Measurements from ENCODE around the gene TBCC.
"Not testable (repeated sequence)": the region's sequence is repeated elsewhere in the genome, so short reads cannot be mapped to it uniquely, and the experiment has no call there.

Gene TBCC

GRCh38 chr6:42781546-42781795, 35.6 kb upstream of the TBCC start:
- Histone ChIP-seq H3K9ac (ENCODE audit: low read length) (peak overlapping the region; percentile 95), H3K4me3 (ENCODE audit: insufficient read depth, low read length, poor library complexity, severe bottlenecking) (peak overlapping the region; percentile 72), H2AFZ (ENCODE audit: low read depth, low read length, severe bottlenecking) (no peak overlapping the region), H3K27ac (ENCODE audit: low read depth, low read length) (peak overlapping the region; percentile 92), H3K9me3 (ENCODE audit: insufficient read depth, low read length) (no peaks in the 10 kb centered on the region), H3F3A (ENCODE audit: insufficient read depth) (peaks cover 77% of the 10 kb centered on the region), H3K27me3 (ENCODE audit: low read length) (no peaks in the 10 kb centered on the region), H3K9me2 (replicated peaks; ENCODE audit: insufficient read depth, low read length) (no peaks in the 10 kb centered on the region), H3K36me3 (ENCODE audit: low read length) (peaks cover 4% of the 10 kb centered on the region; the same call in 1 of the 2 replicates), H4K20me1 (ENCODE audit: low read depth, low read length) (no peaks in the 10 kb centered on the region), H3K79me2 (ENCODE audit: insufficient read depth, low read length) (peaks cover 47% of the 10 kb centered on the region), H3K4me2 (ENCODE audit: low read depth, low read length, poor library complexity, severe bottlenecking) (peak overlapping the region; percentile 99)
- TF ChIP-seq CTCF (IDR thresholded peaks at IDR 0.05; ENCODE audit: insufficient read depth, low read length, poor library complexity, severe bottlenecking) (no peak), EZH2phosphoT487 (conservative IDR thresholded peaks at IDR 0.05; ENCODE audit: low read length) (no peak)

GRCh38 chr6:42779521-42779920, 33.6 kb upstream of the TBCC start:
- Histone ChIP-seq H3K27me3 (ENCODE audit: low read length) (no peaks in the 10 kb centered on the region), H2AFZ (ENCODE audit: low read depth, low read length, severe bottlenecking) (peak overlapping the region; percentile 22), H3K27ac (ENCODE audit: low read depth, low read length) (peak overlapping the region; percentile 92), H3K9ac (ENCODE audit: low read length) (peak overlapping the region; percentile 48), H3K79me2 (ENCODE audit: insufficient read depth, low read length) (peaks cover 27% of the 10 kb centered on the region), H3K4me2 (ENCODE audit: low read depth, low read length, poor library complexity, severe bottlenecking) (peak overlapping the region; percentile 99), H3K36me3 (ENCODE audit: low read length) (peaks cover 4% of the 10 kb centered on the region; the same call in 1 of the 2 replicates), H4K20me1 (ENCODE audit: low read depth, low read length) (no peaks in the 10 kb centered on the region), H3K4me3 (ENCODE audit: insufficient read depth, low read length, poor library complexity, severe bottlenecking) (peak overlapping the region; percentile 30), H3F3A (ENCODE audit: insufficient read depth) (peaks cover 76% of the 10 kb centered on the region), H3K9me2 (replicated peaks; ENCODE audit: insufficient read depth, low read length) (no peaks in the 10 kb centered on the region), H3K9me3 (ENCODE audit: insufficient read depth, low read length) (no peaks in the 10 kb centered on the region)
- no peak for TF ChIP-seq EZH2phosphoT487 (conservative IDR thresholded peaks at IDR 0.05; ENCODE audit: low read length)

GRCh38 chr6:42778122-42778521, 32.2 kb upstream of the TBCC start:
- TF ChIP-seq CTCF (IDR thresholded peaks at IDR 0.05; ENCODE audit: insufficient read depth, low read length, poor library complexity, severe bottlenecking) = no peak
- no peak for TF ChIP-seq EZH2phosphoT487 (conservative IDR thresholded peaks at IDR 0.05; ENCODE audit: low read length)
- H3F3A ChIP-seq (ENCODE audit: insufficient read depth) = peaks cover 76% of the 10 kb centered on the region
- H3K4me3 ChIP-seq (ENCODE audit: insufficient read depth, low read length, poor library complexity, severe bottlenecking) = peak overlapping the region; percentile 31
- no peaks in the 10 kb centered on the region for H3K27me3 ChIP-seq (ENCODE audit: low read length)
- H3K36me3 ChIP-seq (ENCODE audit: low read length) = no peaks in the 10 kb centered on the region
- H3K9ac ChIP-seq (ENCODE audit: low read length) = peak overlapping the region; percentile 48
- peaks cover 13% of the 10 kb centered on the region for H3K79me2 ChIP-seq (ENCODE audit: insufficient read depth, low read length)
- peak overlapping the region; percentile 99 for H3K4me2 ChIP-seq (ENCODE audit: low read depth, low read length, poor library complexity, severe bottlenecking)
- H3K27ac ChIP-seq (ENCODE audit: low read depth, low read length) = peak overlapping the region; percentile 92
- no peaks in the 10 kb centered on the region for H4K20me1 ChIP-seq (ENCODE audit: low read depth, low read length)
- no peaks in the 10 kb centered on the region for H3K9me2 ChIP-seq (replicated peaks; ENCODE audit: insufficient read depth, low read length)
- H3K9me3 ChIP-seq (ENCODE audit: insufficient read depth, low read length) = no peaks in the 10 kb centered on the region
- peak overlapping the region; percentile 41 for H2AFZ ChIP-seq (ENCODE audit: low read depth, low read length, severe bottlenecking)

- Histone ChIP-seq H3K4me2 (ENCODE audit: low read depth, low read length, poor library complexity, severe bottlenecking) (peak overlapping the region; percentile 99), H3K36me3 (ENCODE audit: low read length) (no peaks in the 10 kb centered on the region), H3K27me3 (ENCODE audit: low read length) (no peaks in the 10 kb centered on the region), H3K27ac (ENCODE audit: low read depth, low read length) (peak overlapping the region; percentile 92), H3K9ac (ENCODE audit: low read length) (peak overlapping the region; percentile 48), H3F3A (ENCODE audit: insufficient read depth) (peaks cover 82% of the 10 kb centered on the region), H4K20me1 (ENCODE audit: low read depth, low read length) (no peaks in the 10 kb centered on the region), H3K9me2 (replicated peaks; ENCODE audit: insufficient read depth, low read length) (no peaks in the 10 kb centered on the region), H3K9me3 (ENCODE audit: insufficient read depth, low read length) (no peaks in the 10 kb centered on the region), H3K79me2 (ENCODE audit: insufficient read depth, low read length) (peaks cover 5% of the 10 kb centered on the region; the same call in 1 of the 2 replicates), H2AFZ (ENCODE audit: low read depth, low read length, severe bottlenecking) (no peak overlapping the region), H3K4me3 (ENCODE audit: insufficient read depth, low read length, poor library complexity, severe bottlenecking) (peak overlapping the region; percentile 31)
- TF ChIP-seq EZH2phosphoT487 (conservative IDR thresholded peaks at IDR 0.05; ENCODE audit: low read length) (no peak), CTCF (IDR thresholded peaks at IDR 0.05; ENCODE audit: insufficient read depth, low read length, poor library complexity, severe bottlenecking) (no peak)
Measured at GRCh38 chr6:42777126-42777822, 31.4 kb upstream of the TBCC start.

- Histone ChIP-seq H3K9ac (ENCODE audit: low read length) (peak overlapping the region; percentile 49), H3K27ac (ENCODE audit: low read depth, low read length) (peak overlapping the region; percentile 92), H3F3A (ENCODE audit: insufficient read depth) (peaks cover 86% of the 10 kb centered on the region), H2AFZ (ENCODE audit: low read depth, low read length, severe bottlenecking) (peak overlapping the region; percentile 23), H3K4me3 (ENCODE audit: insufficient read depth, low read length, poor library complexity, severe bottlenecking) (peak overlapping the region; percentile 29), H3K4me2 (ENCODE audit: low read depth, low read length, poor library complexity, severe bottlenecking) (peak overlapping the region; percentile 64)
- H3K79me2 ChIP-seq (ENCODE audit: insufficient read depth, low read length); H3K9me3 ChIP-seq (ENCODE audit: insufficient read depth, low read length); H4K20me1 ChIP-seq (ENCODE audit: low read depth, low read length); H3K9me2 ChIP-seq (replicated peaks; ENCODE audit: insufficient read depth, low read length); H3K27me3 ChIP-seq (ENCODE audit: low read length); H3K36me3 ChIP-seq (ENCODE audit: low read length): not testable (repeated sequence)
Measured at GRCh38 chr6:42774821-42775487, 29.1 kb upstream of the TBCC start.

Data from SU-DHL-6 (cell line).